ENCODE measurements around the gene NRXN3.

Gene NRXN3

DNA sequence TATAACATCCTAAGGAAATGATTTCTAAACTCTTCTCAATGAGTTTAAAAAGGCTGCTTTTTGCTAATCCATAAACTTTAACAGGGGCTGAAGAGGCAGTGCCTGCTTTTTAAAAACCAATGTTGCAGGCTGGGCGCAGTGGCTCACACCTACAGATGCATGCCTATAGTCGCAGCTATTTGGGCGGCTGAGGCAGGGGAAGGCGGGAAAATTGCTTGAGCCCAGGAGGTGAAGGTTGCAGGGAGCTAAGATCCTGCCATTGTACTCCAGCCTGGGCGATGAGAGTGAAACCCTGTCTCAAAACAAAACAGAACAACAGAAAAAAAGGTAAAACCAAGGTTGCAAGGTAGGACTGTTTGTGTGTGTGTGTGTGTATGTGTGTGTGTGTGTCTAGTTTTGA is 1509.9 kb downstream of the NRXN3 start:
- Histone ChIP-seq H3K36me3 (ENCODE audit: insufficient read depth, low read length) (no peaks in the 10 kb centered on the region), H3K9ac (ENCODE audit: low read depth, low read length) (no peak overlapping the region), H3K4me3 (ENCODE audit: low read length) (no peak overlapping the region), H3K27me3 (ENCODE audit: insufficient read depth, low read length) (no peaks in the 10 kb centered on the region), H3K27ac (ENCODE audit: low read depth, low read length) (no peak overlapping the region), H3K9me3 (ENCODE audit: insufficient read depth, low read depth, low read length) (no peaks in the 10 kb centered on the region), H3K4me1 (ENCODE audit: insufficient read depth, low read length) (0 out of 2 replicates have a peak, but pooled peaks cover 6% of the 10 kb centered on the region)
- WGBS = 79% methylated on average over 5 of the region's 5 CpGs

DNA sequence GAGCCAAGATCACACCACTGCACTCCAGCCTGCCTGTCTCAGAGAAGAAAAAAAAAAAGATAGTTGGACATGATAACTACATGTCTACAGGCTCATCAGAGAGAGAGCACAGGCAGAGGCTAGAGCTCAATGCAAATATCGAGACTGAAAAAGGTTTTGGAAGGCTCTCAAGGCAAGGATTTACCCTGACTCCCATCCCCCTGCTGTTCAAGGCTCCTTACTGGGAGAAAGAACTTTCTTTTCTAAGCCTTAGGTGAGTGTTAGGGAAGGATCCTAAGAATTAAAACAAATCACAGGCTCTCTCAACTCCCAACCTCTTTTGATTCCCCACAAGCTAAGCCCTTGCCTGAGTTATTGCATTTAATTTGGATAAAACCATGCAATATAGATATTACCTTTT is 1516.0 kb downstream of the NRXN3 start:
- Histone ChIP-seq H3K4me1 (ENCODE audit: insufficient read depth, low read length) (peaks cover 4% of the 10 kb centered on the region; the same call in 1 of the 2 replicates), H3K9ac (ENCODE audit: low read depth, low read length) (no peak overlapping the region), H3K27me3 (ENCODE audit: insufficient read depth, low read length) (no peaks in the 10 kb centered on the region), H3K36me3 (ENCODE audit: insufficient read depth, low read length) (no peaks in the 10 kb centered on the region), H3K27ac (ENCODE audit: low read depth, low read length) (no peak overlapping the region), H3K4me3 (ENCODE audit: low read length) (no peak overlapping the region), H3K9me3 (ENCODE audit: insufficient read depth, low read depth, low read length) (no peaks in the 10 kb centered on the region)
- 55% methylated on average over 1 of the region's 1 CpG for WGBS

DNA sequence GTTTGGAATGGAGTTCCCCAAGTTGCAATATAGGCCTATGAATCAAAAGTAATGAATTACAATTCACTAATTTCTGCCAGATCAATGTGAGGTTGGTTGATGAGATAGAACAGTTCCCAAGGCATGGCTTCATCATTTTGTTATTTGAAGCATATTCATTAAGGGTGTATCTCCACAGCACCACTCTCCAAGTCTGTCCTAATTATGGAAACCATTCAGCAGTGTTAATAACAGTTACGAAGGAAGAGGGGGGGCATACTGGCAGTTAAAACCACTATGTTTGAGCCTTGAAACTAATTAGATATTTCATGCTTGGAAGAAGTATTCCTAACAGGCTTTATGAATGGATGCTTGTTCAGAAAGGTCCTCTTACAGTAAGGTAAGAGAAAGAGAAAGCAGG is 1520.8 kb downstream of the NRXN3 start:
- no peaks in the 10 kb centered on the region for H3K9me3 ChIP-seq (ENCODE audit: insufficient read depth, low read depth, low read length)
- no peaks in the 10 kb centered on the region for H3K36me3 ChIP-seq (ENCODE audit: insufficient read depth, low read length)
- no peak overlapping the region for H3K4me3 ChIP-seq (ENCODE audit: low read length)
- no peak overlapping the region for H3K27ac ChIP-seq (ENCODE audit: low read depth, low read length)
- no peaks in the 10 kb centered on the region for H3K27me3 ChIP-seq (ENCODE audit: insufficient read depth, low read length)
- H3K4me1 ChIP-seq (ENCODE audit: insufficient read depth, low read length) = peaks cover 24% of the 10 kb centered on the region
- no peak overlapping the region for H3K9ac ChIP-seq (ENCODE audit: low read depth, low read length)
- WGBS = 100% methylated on average over 1 of the region's 1 CpG

DNA sequence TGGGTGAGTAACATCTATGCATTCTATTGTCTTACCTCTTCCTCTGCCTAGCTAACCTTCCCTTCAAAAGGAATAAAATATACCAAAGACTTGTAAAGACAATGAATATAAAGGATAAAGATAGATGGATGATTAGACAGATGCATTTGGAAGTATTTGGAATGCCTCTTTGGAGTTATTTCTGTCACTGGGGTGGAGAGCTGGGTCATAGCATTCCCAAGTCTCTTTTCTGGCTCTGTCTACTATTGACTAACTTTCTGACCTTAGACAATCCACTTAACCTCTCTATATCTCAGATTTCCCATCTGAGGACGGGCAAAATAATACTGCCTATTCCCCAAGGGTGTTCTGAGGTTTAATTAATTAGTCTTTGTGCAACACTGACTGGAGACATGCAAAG is 1523.8 kb downstream of the NRXN3 start:
- H3K36me3 ChIP-seq (ENCODE audit: insufficient read depth, low read length) = no peaks in the 10 kb centered on the region
- no peak overlapping the region for H3K9ac ChIP-seq (ENCODE audit: low read depth, low read length)
- H3K27ac ChIP-seq (ENCODE audit: low read depth, low read length) = no peak overlapping the region
- no peak overlapping the region for H3K4me3 ChIP-seq (ENCODE audit: low read length)
- 100% methylated on average over 1 of the region's 1 CpG for WGBS
- H3K27me3 ChIP-seq (ENCODE audit: insufficient read depth, low read length) = no peaks in the 10 kb centered on the region
- H3K4me1 ChIP-seq (ENCODE audit: insufficient read depth, low read length) = peaks cover 20% of the 10 kb centered on the region
- H3K9me3 ChIP-seq (ENCODE audit: insufficient read depth, low read depth, low read length) = no peaks in the 10 kb centered on the region

DNA sequence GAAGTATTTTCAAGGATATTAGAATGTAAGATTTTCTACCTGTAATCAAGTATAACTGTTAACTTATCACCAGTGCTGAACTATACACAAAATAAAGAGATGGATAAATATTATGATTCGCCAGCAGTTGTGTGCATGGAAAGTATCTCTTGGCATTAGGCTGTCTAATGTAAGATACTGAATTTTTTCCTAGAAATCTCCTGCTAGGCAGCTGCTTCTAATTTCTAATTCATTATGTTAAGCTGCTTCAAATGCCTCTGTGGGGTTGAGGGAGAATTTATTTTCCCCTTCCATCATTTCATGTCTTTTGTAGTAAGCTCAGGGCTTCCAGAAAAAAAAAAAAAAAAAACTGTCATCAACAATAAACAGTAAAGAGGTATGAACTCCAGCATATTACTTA is 1525.1 kb downstream of the NRXN3 start:
- Histone ChIP-seq H3K27ac (ENCODE audit: low read depth, low read length) (no peak overlapping the region), H3K9ac (ENCODE audit: low read depth, low read length) (no peak overlapping the region), H3K4me1 (ENCODE audit: insufficient read depth, low read length) (peaks cover 20% of the 10 kb centered on the region), H3K27me3 (ENCODE audit: insufficient read depth, low read length) (no peaks in the 10 kb centered on the region), H3K9me3 (ENCODE audit: insufficient read depth, low read depth, low read length) (no peaks in the 10 kb centered on the region), H3K36me3 (ENCODE audit: insufficient read depth, low read length) (no peaks in the 10 kb centered on the region), H3K4me3 (ENCODE audit: low read length) (no peak overlapping the region)
- no CpG with 5 or more reads among the region's 1 CpG for WGBS

DNA sequence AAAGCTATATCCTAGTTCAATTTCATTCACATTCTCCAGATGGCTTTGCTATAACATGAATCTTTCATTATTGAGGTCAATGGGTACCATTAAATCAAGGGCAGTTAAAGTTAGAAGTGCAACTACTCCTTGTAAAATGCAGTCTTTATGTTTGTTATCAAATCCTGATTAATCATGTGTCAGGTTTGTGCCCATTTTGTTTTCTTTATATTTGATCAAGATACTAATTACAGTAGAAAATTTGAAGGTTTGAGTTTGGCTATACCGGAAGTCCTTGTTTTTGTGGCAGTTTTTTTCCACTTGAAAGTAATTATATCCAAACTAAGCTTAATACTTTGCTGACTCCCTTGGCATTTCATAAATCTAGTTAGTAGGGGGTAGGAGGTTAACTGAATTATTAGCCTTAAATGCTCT is 1528.1 kb downstream of the NRXN3 start:
- H3K4me1 ChIP-seq (ENCODE audit: insufficient read depth, low read length) = peaks cover 7% of the 10 kb centered on the region
- no CpG with 5 or more reads among the region's 1 CpG for WGBS
- no peaks in the 10 kb centered on the region for H3K27me3 ChIP-seq (ENCODE audit: insufficient read depth, low read length)
- no peaks in the 10 kb centered on the region for H3K36me3 ChIP-seq (ENCODE audit: insufficient read depth, low read length)
- no peaks in the 10 kb centered on the region for H3K9me3 ChIP-seq (ENCODE audit: insufficient read depth, low read depth, low read length)
- H3K27ac ChIP-seq (ENCODE audit: low read depth, low read length) = no peak overlapping the region
- H3K9ac ChIP-seq (ENCODE audit: low read depth, low read length) = no peak overlapping the region
- H3K4me3 ChIP-seq (ENCODE audit: low read length) = no peak overlapping the region

DNA sequence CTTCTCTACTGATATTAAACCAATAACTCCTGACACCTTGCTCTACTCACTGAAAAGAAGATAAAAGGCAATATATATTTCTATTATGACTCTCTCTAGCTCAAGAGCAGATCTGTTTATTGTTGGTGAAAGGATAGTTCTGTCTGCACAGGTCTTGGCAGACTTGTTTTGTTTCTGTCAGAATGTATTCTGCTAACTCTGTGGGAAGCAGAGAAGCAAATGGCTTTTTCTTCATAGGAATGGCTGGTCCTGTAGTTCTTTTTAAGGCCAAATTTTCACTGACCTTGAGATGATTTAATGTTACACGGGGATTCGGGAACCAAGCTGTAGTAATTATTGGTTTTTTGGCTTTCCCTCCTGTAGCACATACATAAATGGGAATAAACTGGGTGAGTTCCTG is 1529.0 kb downstream of the NRXN3 start:
- H3K27me3 ChIP-seq (ENCODE audit: insufficient read depth, low read length) = no peaks in the 10 kb centered on the region
- no peak overlapping the region for H3K27ac ChIP-seq (ENCODE audit: low read depth, low read length)
- no peaks in the 10 kb centered on the region for H3K9me3 ChIP-seq (ENCODE audit: insufficient read depth, low read depth, low read length)
- WGBS = 95% methylated on average over 2 of the region's 2 CpGs
- H3K36me3 ChIP-seq (ENCODE audit: insufficient read depth, low read length) = no peaks in the 10 kb centered on the region
- H3K4me3 ChIP-seq (ENCODE audit: low read length) = no peak overlapping the region
- H3K9ac ChIP-seq (ENCODE audit: low read depth, low read length) = no peak overlapping the region
- H3K4me1 ChIP-seq (ENCODE audit: insufficient read depth, low read length) = no peaks in the 10 kb centered on the region

DNA sequence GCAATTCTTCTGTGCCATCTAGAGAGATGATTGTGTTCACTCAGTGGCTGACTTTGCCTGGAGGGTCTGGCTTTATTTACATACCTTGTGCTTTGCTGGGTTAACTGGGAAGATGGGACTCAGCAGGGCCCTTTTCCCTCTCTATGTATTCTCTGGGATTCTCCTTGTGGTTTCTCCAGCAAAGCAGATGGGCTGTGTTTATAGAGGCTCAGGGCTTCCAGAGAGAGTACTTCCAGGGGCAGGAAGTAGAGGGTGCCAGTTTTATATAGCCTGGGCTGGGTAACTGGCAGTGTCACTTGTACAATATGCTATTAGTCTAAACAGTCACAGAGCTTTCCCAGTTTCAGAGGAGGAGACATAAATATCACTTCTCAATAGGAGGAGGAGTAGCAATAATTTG is 1531.2 kb downstream of the NRXN3 start:
- H3K9ac ChIP-seq (ENCODE audit: low read depth, low read length) = no peak overlapping the region

DNA sequence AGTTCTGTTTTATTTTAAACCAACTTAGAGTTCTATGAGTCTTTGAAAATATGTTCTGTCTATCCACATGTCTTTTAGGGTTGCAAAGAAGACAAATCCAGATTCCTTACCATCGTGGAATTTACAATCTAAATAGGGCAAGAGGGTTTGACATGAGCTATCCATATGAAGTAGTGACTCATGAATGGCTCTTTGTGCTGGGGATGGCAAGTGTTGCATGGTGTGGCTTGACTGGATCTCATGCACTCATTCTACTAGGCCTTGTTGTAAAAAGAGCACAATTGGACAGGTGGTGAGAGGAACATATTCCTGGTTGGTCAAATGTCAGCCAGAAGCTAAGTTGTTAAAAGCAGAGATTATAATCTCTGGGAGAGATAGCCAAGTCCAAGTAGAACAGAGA is 1532.0 kb downstream of the NRXN3 start:
- Histone ChIP-seq H3K4me3 (ENCODE audit: low read length) (no peak overlapping the region), H3K4me1 (ENCODE audit: insufficient read depth, low read length) (no peaks in the 10 kb centered on the region), H3K27me3 (ENCODE audit: insufficient read depth, low read length) (no peaks in the 10 kb centered on the region), H3K9ac (ENCODE audit: low read depth, low read length) (no peak overlapping the region), H3K9me3 (ENCODE audit: insufficient read depth, low read depth, low read length) (no peaks in the 10 kb centered on the region), H3K36me3 (ENCODE audit: insufficient read depth, low read length) (no peaks in the 10 kb centered on the region), H3K27ac (ENCODE audit: low read depth, low read length) (no peak overlapping the region)
- WGBS = 100% methylated on average over 1 of the region's 1 CpG

More for the DNA sequence above, 1531.2 kb downstream of the NRXN3 start:
- H3K27me3 ChIP-seq (ENCODE audit: insufficient read depth, low read length) = no peaks in the 10 kb centered on the region
- no peak overlapping the region for H3K4me3 ChIP-seq (ENCODE audit: low read length)
- H3K27ac ChIP-seq (ENCODE audit: low read depth, low read length) = no peak overlapping the region
- H3K9me3 ChIP-seq (ENCODE audit: insufficient read depth, low read depth, low read length) = no peaks in the 10 kb centered on the region
- no peaks in the 10 kb centered on the region for H3K36me3 ChIP-seq (ENCODE audit: insufficient read depth, low read length)
- no peaks in the 10 kb centered on the region for H3K4me1 ChIP-seq (ENCODE audit: insufficient read depth, low read length)

DNA sequence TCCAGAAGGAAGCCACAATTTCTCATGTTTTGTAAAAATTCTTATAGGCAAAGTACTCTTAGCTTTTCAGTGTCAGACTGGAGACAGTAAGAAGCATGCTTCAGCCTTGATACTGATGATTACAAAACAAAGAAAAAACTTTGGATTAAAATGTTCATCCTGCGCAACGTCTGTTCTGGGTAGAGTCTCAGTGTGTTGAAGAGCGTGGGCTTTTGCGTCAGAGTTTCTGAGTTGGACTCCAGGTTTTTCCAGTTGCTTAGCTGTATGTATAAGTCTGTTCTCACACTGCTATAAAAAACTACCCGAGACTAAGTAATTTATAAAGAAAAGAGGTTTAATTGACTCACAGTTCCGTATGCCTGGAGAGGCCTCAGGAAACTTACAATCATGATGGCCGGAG is 1533.0 kb downstream of the NRXN3 start:
- Histone ChIP-seq H3K9me3 (ENCODE audit: insufficient read depth, low read depth, low read length) (no peaks in the 10 kb centered on the region), H3K27me3 (ENCODE audit: insufficient read depth, low read length) (no peaks in the 10 kb centered on the region), H3K4me1 (ENCODE audit: insufficient read depth, low read length) (no peaks in the 10 kb centered on the region), H3K36me3 (ENCODE audit: insufficient read depth, low read length) (no peaks in the 10 kb centered on the region), H3K27ac (ENCODE audit: low read depth, low read length) (no peak overlapping the region), H3K4me3 (ENCODE audit: low read length) (no peak overlapping the region), H3K9ac (ENCODE audit: low read depth, low read length) (no peak overlapping the region)
- 96% methylated on average over 4 of the region's 7 CpGs for WGBS

DNA sequence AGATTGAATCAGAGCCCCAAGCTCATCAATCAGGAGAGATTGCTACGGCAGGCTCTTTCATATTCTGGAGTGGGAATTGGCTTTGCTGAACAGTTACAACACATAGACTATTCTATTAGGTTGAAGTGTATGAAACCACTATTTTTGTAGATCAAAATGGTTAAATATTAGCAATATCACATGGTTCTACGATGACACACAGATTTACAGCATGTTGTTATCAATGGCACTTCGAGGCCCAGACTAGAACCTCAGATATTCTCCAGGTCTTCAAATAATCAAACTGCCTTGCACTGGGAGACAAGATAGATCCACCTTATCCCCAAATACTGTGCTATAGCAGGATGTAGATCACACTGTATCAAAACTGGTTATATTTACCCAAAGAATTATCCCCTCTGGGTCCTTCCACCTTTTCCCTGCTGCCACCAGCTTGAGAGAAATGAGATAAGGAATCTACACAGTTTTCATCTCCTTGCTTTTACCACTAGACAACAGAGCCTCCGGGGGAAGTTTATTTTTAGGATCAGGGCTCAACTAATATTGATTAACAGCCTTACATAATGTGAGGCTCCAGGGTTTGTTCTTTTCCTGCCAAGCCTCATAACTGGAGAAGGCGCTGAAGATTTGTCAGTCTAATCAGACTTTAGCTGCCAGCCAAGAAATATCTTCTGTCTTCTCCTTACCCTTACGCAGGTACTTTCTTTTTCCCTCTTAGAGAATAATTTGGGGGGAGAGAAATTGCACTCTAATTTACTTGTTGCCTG is 1534.1 kb downstream of the NRXN3 start:
- H3K27me3 ChIP-seq (ENCODE audit: insufficient read depth, low read length) = no peaks in the 10 kb centered on the region
- H3K36me3 ChIP-seq (ENCODE audit: insufficient read depth, low read length) = no peaks in the 10 kb centered on the region
- 83% methylated on average over 5 of the region's 6 CpGs for WGBS
- H3K4me1 ChIP-seq (ENCODE audit: insufficient read depth, low read length) = no peaks in the 10 kb centered on the region
- no peak overlapping the region for H3K9ac ChIP-seq (ENCODE audit: low read depth, low read length)
- no peak overlapping the region for H3K27ac ChIP-seq (ENCODE audit: low read depth, low read length)
- no peak overlapping the region for H3K4me3 ChIP-seq (ENCODE audit: low read length)
- no peaks in the 10 kb centered on the region for H3K9me3 ChIP-seq (ENCODE audit: insufficient read depth, low read depth, low read length)

Data from HUES64 (cell line).